ENCODE results near the gene SUGCT. TPM values are rescaled to one million over a fixed set of nuclear protein-coding genes. Genes with fewer than 3 reads are reported as not detected.

Gene SUGCT
- total RNA-seq, 1 experiment from 2014 or later = 1.5 TPM

GRCh38 chr7:40560672-40561071 is 425.9 kb downstream of the SUGCT start:
- no peaks in the 10 kb centered on the region for H3K9me3 ChIP-seq

GRCh38 chr7:40566879-40567278 is 432.1 kb downstream of the SUGCT start:
- no peaks in the 10 kb centered on the region for H3K9me3 ChIP-seq
- DNase-seq = no peak
- H3K4me3 ChIP-seq = no peak overlapping the region
- H3K27me3 ChIP-seq = no peaks in the 10 kb centered on the region
- H3K36me3 ChIP-seq = no peaks in the 10 kb centered on the region

More at GRCh38 chr7:40560672-40561071, 425.9 kb downstream of the SUGCT start:
- Histone ChIP-seq H3K36me3 (no peaks in the 10 kb centered on the region), H3K27me3 (no peaks in the 10 kb centered on the region), H3K4me3 (no peak overlapping the region)
- DNase-seq = no peak

GRCh38 chr7:40569326-40569725 is 434.5 kb downstream of the SUGCT start:
- Histone ChIP-seq H3K27me3 (no peaks in the 10 kb centered on the region), H3K4me3 (no peak overlapping the region), H3K36me3 (no peaks in the 10 kb centered on the region), H3K9me3 (no peaks in the 10 kb centered on the region)
- DNase-seq = no peak

- DNase-seq = no peak
- no peak overlapping the region for H3K4me3 ChIP-seq
- no peaks in the 10 kb centered on the region for H3K27me3 ChIP-seq
- H3K9me3 ChIP-seq = no peaks in the 10 kb centered on the region
- H3K36me3 ChIP-seq = no peaks in the 10 kb centered on the region
Measured at GRCh38 chr7:40570223-40570622, 435.4 kb downstream of the SUGCT start.

GRCh38 chr7:40571796-40572195 is 437.0 kb downstream of the SUGCT start:
- no peaks in the 10 kb centered on the region for H3K9me3 ChIP-seq
- DNase-seq = no peak
- no peaks in the 10 kb centered on the region for H3K36me3 ChIP-seq
- H3K4me3 ChIP-seq = no peak overlapping the region
- no peaks in the 10 kb centered on the region for H3K27me3 ChIP-seq

- H3K9me3 ChIP-seq = no peaks in the 10 kb centered on the region
- H3K27me3 ChIP-seq = no peaks in the 10 kb centered on the region
- H3K36me3 ChIP-seq = no peaks in the 10 kb centered on the region
- H3K4me3 ChIP-seq = no peak overlapping the region
- DNase-seq = no peak
Measured at GRCh38 chr7:40572810-40573465, 438.1 kb downstream of the SUGCT start.

- H3K9me3 ChIP-seq = no peaks in the 10 kb centered on the region
- H3K27me3 ChIP-seq = no peaks in the 10 kb centered on the region
- no peak overlapping the region for H3K4me3 ChIP-seq
- no peaks in the 10 kb centered on the region for H3K36me3 ChIP-seq
- DNase-seq = no peak
Measured at GRCh38 chr7:40579401-40579800, 444.6 kb downstream of the SUGCT start.

- H3K9me3 ChIP-seq = no peaks in the 10 kb centered on the region
- H3K4me3 ChIP-seq = no peak overlapping the region
- no peaks in the 10 kb centered on the region for H3K36me3 ChIP-seq
- H3K27me3 ChIP-seq = no peaks in the 10 kb centered on the region
- DNase-seq = no peak
Measured at GRCh38 chr7:40580776-40581175, 446.0 kb downstream of the SUGCT start.

- DNase-seq = no peak
- no peaks in the 10 kb centered on the region for H3K9me3 ChIP-seq
- H3K4me3 ChIP-seq = no peak overlapping the region
- H3K36me3 ChIP-seq = no peaks in the 10 kb centered on the region
- no peaks in the 10 kb centered on the region for H3K27me3 ChIP-seq
Measured at GRCh38 chr7:40582539-40582938, 447.7 kb downstream of the SUGCT start.

GRCh38 chr7:40583667-40584444 is 449.1 kb downstream of the SUGCT start:
- no peaks in the 10 kb centered on the region for H3K27me3 ChIP-seq
- no peaks in the 10 kb centered on the region for H3K36me3 ChIP-seq
- no peaks in the 10 kb centered on the region for H3K9me3 ChIP-seq
- DNase-seq = no peak
- H3K4me3 ChIP-seq = no peak overlapping the region

GRCh38 chr7:40584667-40585433 is 450.0 kb downstream of the SUGCT start:
- Histone ChIP-seq H3K27me3 (no peaks in the 10 kb centered on the region), H3K36me3 (no peaks in the 10 kb centered on the region), H3K4me3 (no peak overlapping the region), H3K9me3 (no peaks in the 10 kb centered on the region)
- no peak for DNase-seq

- peak; percentile 9 for DNase-seq
- Histone ChIP-seq H3K27me3 (no peaks in the 10 kb centered on the region), H3K4me3 (no peak overlapping the region), H3K36me3 (no peaks in the 10 kb centered on the region), H3K9me3 (no peaks in the 10 kb centered on the region)
Measured at GRCh38 chr7:40586197-40586596, 451.4 kb downstream of the SUGCT start.

- no peak for DNase-seq
- Histone ChIP-seq H3K9me3 (no peaks in the 10 kb centered on the region), H3K4me3 (no peak overlapping the region), H3K36me3 (no peaks in the 10 kb centered on the region), H3K27me3 (no peaks in the 10 kb centered on the region)
Measured at GRCh38 chr7:40587419-40587818, 452.6 kb downstream of the SUGCT start.

- no peak overlapping the region for H3K4me3 ChIP-seq
- no peaks in the 10 kb centered on the region for H3K36me3 ChIP-seq
- DNase-seq = no peak
- no peaks in the 10 kb centered on the region for H3K9me3 ChIP-seq
- no peaks in the 10 kb centered on the region for H3K27me3 ChIP-seq
Measured at GRCh38 chr7:40595129-40595528, 460.3 kb downstream of the SUGCT start.

- no peak for DNase-seq
- H3K27me3 ChIP-seq = no peaks in the 10 kb centered on the region
- H3K9me3 ChIP-seq = no peaks in the 10 kb centered on the region
- H3K36me3 ChIP-seq = no peaks in the 10 kb centered on the region
- no peak overlapping the region for H3K4me3 ChIP-seq
Measured at GRCh38 chr7:40595832-40596231, 461.0 kb downstream of the SUGCT start.

- Histone ChIP-seq H3K4me3 (no peak overlapping the region), H3K9me3 (no peaks in the 10 kb centered on the region), H3K36me3 (no peaks in the 10 kb centered on the region), H3K27me3 (no peaks in the 10 kb centered on the region)
- DNase-seq = no peak
Measured at GRCh38 chr7:40597517-40597916, 462.7 kb downstream of the SUGCT start.

- Histone ChIP-seq H3K9me3 (no peaks in the 10 kb centered on the region), H3K27me3 (no peaks in the 10 kb centered on the region), H3K36me3 (no peaks in the 10 kb centered on the region), H3K4me3 (no peak overlapping the region)
- DNase-seq = no peak
Measured at GRCh38 chr7:40598915-40599314, 464.1 kb downstream of the SUGCT start.

Measured in MG63 (cell line).